Stimulated activated naive CD8-positive, alpha-beta T cell treated with anti-CD3 and anti-CD28 coated beads, Interleukin-15, amount 100 ng/mL, for 72 hours (primary cell): ENCODE measurements around the gene GPC2.
"Not testable (repeated sequence)": the region's sequence is repeated elsewhere in the genome, so short reads cannot be mapped to it uniquely, and the experiment has no call there.

ENCODE experiments used
- ATAC-seq: fragments of 150-1000 bp; cut with Tn5 transposase; 2 replicates; pipeline ENCODE4 v1.10.0; 2021; ENCODE audit warnings: mild to moderate bottlenecking, moderate library complexity
- DNase-seq, 2 donors: peaks; one replicate each; pipeline ENCODE4 v3.0.0; 2021 to 2022
- H3K27ac Mint-ChIP-seq, 2 donors: one replicate each; pipeline ENCODE4 v1.8.0; 2022; ENCODE audit warnings: mild to moderate bottlenecking in 2 of 2, mixed read lengths in 2 of 2, moderate library complexity in 2 of 2
- H3K27me3 Mint-ChIP-seq: one replicate; pipeline ENCODE4 v1.8.0; 2022; ENCODE audit warnings: mixed read lengths
- H3K4me1 Mint-ChIP-seq: one replicate; pipeline ENCODE4 v1.8.0; 2022; ENCODE audit warnings: mild to moderate bottlenecking, mixed read lengths
- H3K4me3 Mint-ChIP-seq, 2 donors: one replicate each; pipeline ENCODE4 v1.8.0; 2022; ENCODE audit warnings: mild to moderate bottlenecking in 2 of 2, mixed read lengths in 2 of 2, moderate library complexity in 1 of 2
- H3K9me3 Mint-ChIP-seq, 2 donors: one replicate each; pipeline ENCODE4 v1.8.0; 2022; ENCODE audit warnings: mixed read lengths in 2 of 2

GPC2 gene, protein sequence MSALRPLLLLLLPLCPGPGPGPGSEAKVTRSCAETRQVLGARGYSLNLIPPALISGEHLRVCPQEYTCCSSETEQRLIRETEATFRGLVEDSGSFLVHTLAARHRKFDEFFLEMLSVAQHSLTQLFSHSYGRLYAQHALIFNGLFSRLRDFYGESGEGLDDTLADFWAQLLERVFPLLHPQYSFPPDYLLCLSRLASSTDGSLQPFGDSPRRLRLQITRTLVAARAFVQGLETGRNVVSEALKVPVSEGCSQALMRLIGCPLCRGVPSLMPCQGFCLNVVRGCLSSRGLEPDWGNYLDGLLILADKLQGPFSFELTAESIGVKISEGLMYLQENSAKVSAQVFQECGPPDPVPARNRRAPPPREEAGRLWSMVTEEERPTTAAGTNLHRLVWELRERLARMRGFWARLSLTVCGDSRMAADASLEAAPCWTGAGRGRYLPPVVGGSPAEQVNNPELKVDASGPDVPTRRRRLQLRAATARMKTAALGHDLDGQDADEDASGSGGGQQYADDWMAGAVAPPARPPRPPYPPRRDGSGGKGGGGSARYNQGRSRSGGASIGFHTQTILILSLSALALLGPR

DNA sequence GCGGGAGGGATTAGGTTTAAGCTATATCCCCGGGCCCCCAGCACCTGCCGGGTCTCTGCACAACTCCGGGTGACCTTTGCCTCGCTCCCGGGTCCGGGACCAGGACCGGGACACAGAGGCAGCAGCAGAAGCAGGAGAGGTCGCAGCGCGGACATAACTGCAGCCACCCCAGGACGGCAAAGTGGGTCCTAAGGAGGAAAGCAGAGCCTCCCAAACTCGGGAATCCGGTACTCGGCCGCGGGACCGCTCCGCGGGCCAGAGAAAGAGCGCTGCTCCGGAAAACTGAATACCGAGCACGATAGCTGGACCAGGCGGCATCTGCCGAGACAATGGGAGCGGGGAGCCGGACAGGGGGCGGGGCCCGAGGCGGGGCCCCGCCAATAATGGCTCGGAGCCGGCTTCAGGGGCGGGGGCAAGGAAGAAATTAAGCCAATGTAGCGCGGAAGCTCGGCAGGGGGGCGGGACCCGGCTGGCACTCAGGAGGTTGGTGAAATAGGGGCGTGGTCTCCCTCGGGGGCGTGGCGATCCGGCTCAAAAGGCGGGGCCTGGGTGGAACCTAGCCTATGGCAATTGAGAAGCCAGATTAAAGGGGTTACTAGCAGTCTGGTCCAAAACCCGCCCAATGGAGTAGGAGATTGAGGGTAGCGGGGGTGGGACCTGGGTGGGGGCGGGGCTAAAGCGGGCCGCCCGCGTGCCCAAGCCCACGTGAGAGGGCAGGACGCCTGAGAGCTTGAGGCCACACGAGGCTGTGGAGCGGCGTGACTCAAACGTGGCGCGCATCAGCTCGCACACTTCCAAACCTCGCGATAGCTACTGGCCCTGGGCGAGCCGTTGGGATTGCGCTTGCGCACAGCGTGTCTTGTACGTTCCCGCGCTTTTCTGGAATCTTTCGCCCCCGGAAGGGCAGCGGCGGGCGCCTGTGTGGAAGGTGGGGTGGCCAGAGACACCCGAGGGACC is at the start of gene GPC2, which contains the start of gene STAG3:
GPC2 (minus strand) TSS at position 337 of the 957 bp plus-strand sequence; CDS start at position 155, 182 bp downstream.
STAG3 (plus strand) TSS at position 874 of the 957 bp plus-strand sequence. CDS start 2,639 bp downstream, outside the sequence.
- peak; percentile 89 for ATAC-seq

GRCh38 chr7:100224891-100225290 is 47.7 kb upstream of the GPC2 start:
- H3K27ac Mint-ChIP-seq: peak overlapping the region in 1 of 2 donors; percentile 88
- H3K4me1 Mint-ChIP-seq: peaks cover 87% of the 10 kb centered on the region
- not testable (repeated sequence) for DNase-seq, ATAC-seq, H3K9me3 Mint-ChIP-seq, H3K27me3 Mint-ChIP-seq
- peak overlapping the region in 1 of 2 donors; percentile 13 for H3K4me3 Mint-ChIP-seq

More for the DNA sequence above, at the start of gene GPC2, which contains the start of gene STAG3:
- peak within 1 kb of the TSS; percentile 78 to 85 for H3K27ac Mint-ChIP-seq
- DNase-seq: peak; percentile 99
- peak within 1 kb of the TSS; percentile 87 for H3K4me3 Mint-ChIP-seq
- H3K27me3 Mint-ChIP-seq: peaks cover 6% of the 10 kb centered on the region
- H3K4me1 Mint-ChIP-seq: peaks cover 54% of the 10 kb centered on the region
- peaks cover 0 to 7% of the 10 kb centered on the region in 2 donors for H3K9me3 Mint-ChIP-seq

DNA sequence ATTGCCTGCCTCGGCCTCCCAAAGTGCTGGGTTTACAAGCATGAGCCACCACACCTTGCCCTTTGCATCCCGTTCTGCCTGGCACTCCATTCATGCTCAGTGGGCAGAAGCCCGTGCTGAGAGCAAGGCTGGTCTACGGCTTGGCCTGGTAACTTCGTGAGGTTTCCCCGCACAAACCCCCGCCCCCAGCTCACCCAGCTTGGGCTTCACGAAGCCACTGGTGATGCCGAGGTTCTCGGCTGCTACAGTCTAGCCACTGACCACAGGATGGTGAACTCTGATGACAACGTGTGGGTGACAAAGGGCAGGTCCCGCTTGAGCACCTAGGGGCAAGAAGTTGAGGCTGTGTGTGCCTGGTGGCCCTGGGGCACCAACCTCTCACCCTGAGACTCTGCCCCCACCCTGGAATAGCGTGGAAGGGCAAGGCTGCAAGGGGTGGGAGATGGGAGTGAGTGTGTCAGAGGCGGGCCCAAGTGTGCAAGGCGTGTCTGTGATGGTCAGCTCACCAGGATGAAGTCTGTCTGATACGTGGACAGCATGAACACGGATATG is 46.3 kb upstream of the GPC2 start:
- H3K4me3 Mint-ChIP-seq: peak overlapping the region; percentile 83 to 92
- peaks cover 88% of the 10 kb centered on the region for H3K4me1 Mint-ChIP-seq
- not testable (repeated sequence) for H3K9me3 Mint-ChIP-seq, DNase-seq, H3K27me3 Mint-ChIP-seq, ATAC-seq
- peak overlapping the region; percentile 76 to 85 for H3K27ac Mint-ChIP-seq

- Mint-ChIP-seq H3K4me3 (peak overlapping the region; percentile 83 to 92), H3K4me1 (peaks cover 85% of the 10 kb centered on the region), H3K9me3 (no peaks in the 10 kb centered on the region), H3K27ac (peak overlapping the region; percentile 99 to 100), H3K27me3 (no peaks in the 10 kb centered on the region)
- ATAC-seq (no peak), DNase-seq (no peak)
Observed at GRCh38 chr7:100222445-100223132, 45.4 kb upstream of the GPC2 start.

DNA sequence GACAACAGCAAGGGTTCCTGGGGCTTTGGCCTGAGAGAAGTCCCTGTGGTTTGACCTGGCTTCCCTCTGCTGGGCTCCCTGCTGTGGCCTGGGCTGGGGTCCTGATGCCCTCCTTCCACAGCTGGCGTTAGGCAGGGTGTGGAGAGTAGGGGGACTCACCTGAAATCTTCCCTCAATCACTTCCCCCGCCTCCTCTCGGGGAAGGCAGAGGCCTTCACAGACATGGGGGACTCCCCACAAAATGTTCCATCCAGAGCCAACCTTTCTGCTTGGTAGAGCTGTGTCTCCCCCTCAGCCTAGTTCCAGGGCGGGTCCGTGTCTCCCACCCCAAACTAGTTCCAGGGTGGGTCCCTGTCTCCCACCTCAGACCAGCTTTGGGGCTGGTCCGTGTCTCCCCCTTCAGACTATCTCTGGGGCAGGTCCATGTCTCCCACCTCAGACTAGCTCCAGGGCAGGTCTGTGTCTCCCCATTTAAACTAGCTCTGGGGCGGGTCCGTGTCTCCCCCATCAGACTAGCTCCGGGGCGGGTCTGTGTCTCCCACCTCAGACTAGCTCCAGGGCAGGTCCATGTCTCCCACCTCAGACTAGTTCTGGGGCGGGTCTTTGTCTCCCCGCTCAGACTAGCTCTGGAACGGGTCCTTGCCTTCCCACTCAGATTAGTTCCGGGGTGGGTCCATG is 44.7 kb upstream of the GPC2 start:
- Mint-ChIP-seq H3K9me3 (no peaks in the 10 kb centered on the region), H3K4me3 (peak overlapping the region; percentile 83 to 92), H3K27ac (peak overlapping the region; percentile 99 to 100), H3K27me3 (no peaks in the 10 kb centered on the region), H3K4me1 (peaks cover 91% of the 10 kb centered on the region)
- DNase-seq (no peak), ATAC-seq (no peak)

GRCh38 chr7:100221231-100221718 is 44.1 kb upstream of the GPC2 start:
- H3K9me3 Mint-ChIP-seq: no peaks in the 10 kb centered on the region
- peaks cover 90% of the 10 kb centered on the region for H3K4me1 Mint-ChIP-seq
- DNase-seq: peak; percentile 60 to 75
- H3K27me3 Mint-ChIP-seq: no peaks in the 10 kb centered on the region
- ATAC-seq: peak; percentile 76
- H3K4me3 Mint-ChIP-seq: peak overlapping the region; percentile 83 to 92
- peak overlapping the region; percentile 99 to 100 for H3K27ac Mint-ChIP-seq

- Mint-ChIP-seq H3K27me3 (no peaks in the 10 kb centered on the region), H3K4me1 (peaks cover 88% of the 10 kb centered on the region), H3K4me3 (peak overlapping the region; percentile 83 to 92), H3K27ac (peak overlapping the region; percentile 99 to 100), H3K9me3 (no peaks in the 10 kb centered on the region)
- DNase-seq (peak in 1 of 2 donors; percentile 59), ATAC-seq (peak; percentile 40)
Observed at GRCh38 chr7:100220586-100221230, 43.5 kb upstream of the GPC2 start.

- not testable (repeated sequence) for H3K27me3 Mint-ChIP-seq, H3K9me3 Mint-ChIP-seq
- Mint-ChIP-seq H3K4me3 (peak within 1 kb of the TSS; percentile 83 to 92), H3K27ac (peak within 1 kb of the TSS; percentile 99 to 100), H3K4me1 (peaks cover 88% of the 10 kb centered on the region)
- ATAC-seq (peak; percentile 29), DNase-seq (peak; percentile 38 to 61)
Observed at GRCh38 chr7:100219801-100220585, 42.8 kb upstream of the GPC2 start, which contains the start of gene PVRIG. TSS of gene PVRIG (plus strand) at chr7:100219949. CDS start at chr7:100219971, 22 bp downstream.

- Mint-ChIP-seq H3K4me3 (peak overlapping the region; percentile 83 to 92), H3K4me1 (peaks cover 88% of the 10 kb centered on the region), H3K27me3 (no peaks in the 10 kb centered on the region), H3K27ac (peak overlapping the region; percentile 99 to 100), H3K9me3 (no peaks in the 10 kb centered on the region)
- DNase-seq: peak in 1 of 2 donors; percentile 45
- ATAC-seq: no peak
Observed at GRCh38 chr7:100219271-100219737, 42.1 kb upstream of the GPC2 start.

DNA sequence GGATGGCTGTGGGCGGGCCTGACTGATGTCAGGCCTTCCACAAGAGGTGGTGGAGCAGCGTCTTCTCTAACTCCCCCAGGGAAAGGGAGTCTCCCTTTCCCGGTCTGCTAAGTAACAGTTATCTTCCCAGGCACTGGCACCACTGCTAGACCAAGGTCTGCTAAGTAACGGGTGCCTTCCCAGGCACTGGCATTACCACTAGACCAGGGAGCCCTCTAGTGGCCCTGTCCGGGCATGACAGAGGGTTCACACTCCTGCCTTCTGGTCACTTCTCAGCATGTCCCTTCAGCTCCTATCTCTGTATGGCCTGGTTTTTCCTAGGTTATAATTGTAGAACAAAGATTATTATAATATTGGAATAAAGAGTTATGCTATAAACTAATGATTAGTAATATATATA is 40.8 kb upstream of the GPC2 start:
- H3K4me3 Mint-ChIP-seq: peak overlapping the region in 1 of 2 donors; percentile 72
- peaks cover 88% of the 10 kb centered on the region for H3K4me1 Mint-ChIP-seq
- not testable (repeated sequence) for H3K27ac Mint-ChIP-seq, H3K9me3 Mint-ChIP-seq, H3K27me3 Mint-ChIP-seq
- ATAC-seq: peak; percentile 12
- peak; percentile 74 to 87 for DNase-seq

- DNase-seq (no peak), ATAC-seq (no peak)
- Mint-ChIP-seq H3K4me1 (peaks cover 85% of the 10 kb centered on the region), H3K27ac (no peak overlapping the region), H3K27me3 (no peaks in the 10 kb centered on the region), H3K4me3 (no peak overlapping the region), H3K9me3 (no peaks in the 10 kb centered on the region)
Observed at GRCh38 chr7:100215895-100216294, 38.7 kb upstream of the GPC2 start.

- DNase-seq, ATAC-seq, H3K9me3 Mint-ChIP-seq, H3K27me3 Mint-ChIP-seq: not testable (repeated sequence)
- Mint-ChIP-seq H3K4me3 (peak overlapping the region in 1 of 2 donors; percentile 11), H3K27ac (peak overlapping the region in 1 of 2 donors; percentile 5), H3K4me1 (peaks cover 90% of the 10 kb centered on the region)
Observed at GRCh38 chr7:100214356-100214755, 37.2 kb upstream of the GPC2 start.
